Measurements from ENCODE around the gene EFTUD2.
A peak's percentile ranks its signal among the peaks of the same experiment; 100 is the strongest.
"Not testable (repeated sequence)": the region's sequence is repeated elsewhere in the genome, so short reads cannot be mapped to it uniquely, and the experiment has no call there.

EFTUD2 gene

DNA sequence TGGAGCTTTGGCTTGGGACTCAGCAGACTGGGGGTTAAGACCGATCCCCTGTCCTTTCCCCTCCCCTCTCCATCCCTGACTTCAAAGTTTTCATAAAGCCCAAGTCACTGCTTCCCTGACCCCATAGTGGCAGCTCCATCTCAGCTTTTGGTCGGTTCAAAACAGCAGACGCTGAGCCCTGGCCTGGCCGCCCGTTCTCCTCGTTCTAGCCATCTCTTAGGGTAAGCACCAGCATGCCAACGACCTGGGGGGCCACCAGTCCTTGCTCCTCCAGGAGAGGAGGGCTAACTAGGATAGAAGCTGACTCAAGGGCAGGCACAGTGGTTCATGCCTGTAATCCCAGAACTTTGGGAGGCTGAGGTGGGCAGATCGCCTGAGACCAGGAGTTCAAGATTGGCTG lies 53.0 kb downstream of the EFTUD2 start:
- no peak for DNase-seq

DNA sequence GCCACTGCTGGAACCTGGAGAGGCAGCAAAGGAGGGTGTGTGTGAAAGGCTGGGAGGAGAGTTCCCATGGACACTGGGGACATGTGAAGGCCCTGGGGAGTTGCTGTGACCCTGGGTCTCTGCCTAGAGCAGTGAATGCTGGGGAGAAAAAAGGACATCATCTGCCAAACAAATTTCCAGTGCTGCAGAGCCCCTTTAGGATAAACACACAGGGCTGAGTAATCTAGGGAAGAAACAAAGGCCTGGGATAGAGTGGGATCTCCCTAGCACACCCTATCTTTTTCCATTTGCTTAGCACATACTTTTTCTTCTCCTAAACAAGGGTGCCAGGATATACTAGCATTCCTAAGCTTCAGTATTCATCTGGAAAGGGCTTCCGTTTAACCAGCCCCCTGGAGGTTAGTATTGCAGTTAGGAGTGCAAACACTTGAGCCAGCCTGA lies 54.8 kb downstream of the EFTUD2 start:
- no peak for DNase-seq

DNA sequence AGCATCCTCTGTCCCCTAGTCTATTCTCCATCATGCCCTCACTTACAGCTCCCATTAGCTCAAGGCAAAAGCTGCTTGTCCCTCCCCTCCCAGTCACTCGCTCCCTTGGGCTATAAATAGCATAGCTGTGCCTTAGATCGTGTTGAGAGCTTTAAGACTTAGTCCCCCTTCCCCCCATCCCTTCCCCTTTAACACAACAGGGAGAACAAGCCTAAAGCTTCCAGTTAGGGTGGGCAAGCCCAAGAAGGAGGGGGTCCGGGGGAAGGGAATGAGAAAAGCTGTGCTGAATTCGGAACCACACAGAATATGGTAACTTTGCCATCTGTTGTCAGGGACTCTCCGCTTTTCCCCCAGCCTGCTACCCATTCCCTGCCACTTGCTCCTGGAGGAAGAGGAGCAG lies 56.5 kb downstream of the EFTUD2 start:
- DNase-seq: no peak

DNA sequence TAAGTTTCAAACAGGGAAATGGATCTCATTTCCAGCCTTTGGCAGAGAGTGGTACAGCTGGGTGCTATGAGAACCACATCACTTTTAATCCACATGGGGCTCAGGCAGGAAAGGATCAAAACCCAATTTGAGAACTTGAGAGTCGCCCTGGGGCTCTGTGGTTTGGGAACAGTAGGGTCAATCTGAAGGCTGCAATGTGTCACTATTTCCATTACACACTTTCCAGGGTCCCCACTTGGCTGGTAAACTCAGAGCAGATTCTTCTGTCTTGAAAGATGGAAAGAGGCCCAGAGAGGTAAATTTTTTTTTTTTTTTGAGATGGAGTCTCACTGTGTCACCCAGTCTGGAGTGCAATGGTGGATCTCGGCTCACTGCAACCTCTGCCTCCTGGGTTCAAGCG lies 58.3 kb downstream of the EFTUD2 start:
- no peak for DNase-seq

DNA sequence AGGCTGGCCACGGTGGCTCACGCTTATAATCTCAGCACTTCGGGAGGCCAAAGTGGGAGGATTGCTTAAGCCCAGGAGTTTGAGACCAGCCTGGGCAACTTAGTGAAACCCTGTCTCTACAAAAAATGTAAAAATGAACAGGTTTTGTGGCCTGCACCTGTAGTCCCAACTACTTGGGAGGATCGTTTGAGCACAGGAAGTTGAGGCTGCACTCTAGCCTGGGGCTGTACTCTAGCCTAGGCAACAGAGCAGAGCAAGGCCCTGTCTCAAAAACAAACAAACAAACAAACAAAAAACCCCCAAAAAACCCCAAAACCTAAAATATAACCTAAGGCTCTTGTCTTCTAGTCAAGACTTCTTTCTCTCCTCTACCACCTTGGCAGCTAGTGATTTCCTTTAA lies 59.0 kb downstream of the EFTUD2 start:
- DNase-seq: no peak

DNA sequence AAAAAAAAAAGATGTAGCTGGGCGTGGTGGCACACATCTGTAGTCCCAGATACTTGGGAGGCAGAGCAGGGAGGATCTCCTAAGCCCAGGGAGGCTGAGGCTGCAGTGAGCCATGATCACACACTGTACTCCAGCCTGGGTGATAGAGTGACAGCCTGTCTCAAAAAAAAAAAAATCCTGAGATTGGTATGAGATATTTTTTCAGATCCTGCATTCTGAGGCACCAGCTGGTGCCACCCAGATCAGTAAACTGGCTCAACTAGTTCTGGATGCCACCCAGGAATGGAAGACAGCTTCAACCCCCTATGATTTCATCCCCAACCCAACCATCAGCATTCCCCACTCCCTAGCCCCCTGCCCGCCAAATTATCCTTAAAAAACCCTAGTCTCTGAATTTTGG lies 62.0 kb downstream of the EFTUD2 start:
- DNase-seq: no peak

DNA sequence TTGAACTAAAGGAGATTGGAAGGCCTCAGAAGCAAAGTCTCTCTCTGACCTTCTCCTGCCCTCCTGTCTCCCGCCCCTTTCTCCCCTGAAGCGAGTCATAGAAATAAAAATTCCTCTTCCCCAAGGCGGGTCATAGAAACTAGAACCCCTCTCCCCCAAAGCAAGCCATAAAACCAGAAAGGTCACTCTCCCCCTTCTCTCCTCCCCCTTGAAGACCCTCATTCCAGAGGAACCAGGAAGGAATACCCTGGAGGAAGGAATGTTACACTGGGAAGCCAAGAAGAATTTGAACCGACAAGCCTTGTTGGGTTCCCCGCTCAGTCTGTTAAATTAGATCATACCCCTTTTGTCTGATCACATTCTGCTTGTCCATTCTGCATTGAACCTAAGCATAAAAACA lies 66.4 kb downstream of the EFTUD2 start:
- DNase-seq: no peak

DNA sequence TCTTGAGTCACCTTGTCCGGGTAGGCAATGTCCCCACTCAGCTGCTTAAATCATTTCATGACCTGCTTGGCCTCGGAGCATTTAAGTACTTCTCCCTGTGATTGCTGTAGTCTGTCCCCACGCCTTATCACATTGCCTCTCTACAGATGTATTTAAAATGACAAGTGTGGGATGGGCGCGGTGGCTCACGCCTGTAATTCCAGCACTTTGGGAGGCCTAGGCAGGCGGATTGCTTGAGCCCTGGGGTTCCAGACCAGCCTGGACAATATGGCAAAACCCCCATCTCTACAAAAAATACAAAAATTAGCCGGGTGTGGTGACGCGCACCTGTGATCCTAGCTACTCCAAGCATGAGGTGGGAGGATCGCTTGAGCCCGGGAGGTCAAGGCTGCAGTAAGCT lies 67.9 kb downstream of the EFTUD2 start:
- no peak for DNase-seq

DNA sequence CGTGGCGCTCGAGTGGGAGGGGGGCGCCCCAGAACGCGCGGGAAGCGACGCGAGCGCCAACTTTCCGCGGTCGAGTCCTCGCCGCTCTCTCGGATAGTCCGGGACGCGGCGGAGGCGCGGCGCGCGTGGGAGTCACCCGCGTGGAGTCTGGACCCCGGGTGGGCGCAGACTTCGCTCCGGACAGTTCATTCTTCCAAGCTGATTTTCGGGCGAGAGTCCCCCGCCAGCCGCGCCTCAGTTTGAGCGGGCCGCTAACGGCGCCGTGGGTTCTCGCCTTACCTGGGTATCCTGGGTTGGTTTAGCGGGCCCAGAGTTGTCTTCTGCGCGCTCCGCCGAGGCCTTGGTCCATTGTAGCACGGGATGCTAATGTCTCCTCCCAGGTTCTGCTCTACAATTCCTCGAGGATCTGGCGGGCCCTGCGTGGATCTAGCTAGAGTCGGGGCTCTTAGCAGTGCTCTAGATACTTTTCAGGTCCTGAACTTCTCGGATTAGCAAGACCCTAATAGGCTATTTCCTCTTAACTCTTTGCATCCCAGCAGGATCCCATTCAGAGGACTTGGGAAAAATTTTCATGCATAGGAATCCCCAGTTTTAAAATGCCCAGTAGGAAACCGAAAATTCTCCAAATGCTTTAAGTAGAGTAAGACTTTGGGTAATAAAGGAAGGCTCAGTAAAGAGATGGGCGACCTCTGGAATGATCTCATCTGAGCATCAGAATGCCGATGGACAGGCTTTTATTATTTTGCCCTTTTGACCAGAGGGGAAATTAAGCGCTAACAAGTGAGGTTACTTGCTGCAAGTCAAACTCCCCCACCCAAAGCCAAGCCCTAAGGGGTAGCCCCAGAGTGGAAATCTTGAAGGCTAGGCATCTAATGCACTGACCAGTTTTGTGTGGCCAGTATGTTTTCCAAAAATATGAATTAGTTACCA lies 68.6 kb downstream of the EFTUD2 start:
- DNase-seq: peak; percentile 74

DNA sequence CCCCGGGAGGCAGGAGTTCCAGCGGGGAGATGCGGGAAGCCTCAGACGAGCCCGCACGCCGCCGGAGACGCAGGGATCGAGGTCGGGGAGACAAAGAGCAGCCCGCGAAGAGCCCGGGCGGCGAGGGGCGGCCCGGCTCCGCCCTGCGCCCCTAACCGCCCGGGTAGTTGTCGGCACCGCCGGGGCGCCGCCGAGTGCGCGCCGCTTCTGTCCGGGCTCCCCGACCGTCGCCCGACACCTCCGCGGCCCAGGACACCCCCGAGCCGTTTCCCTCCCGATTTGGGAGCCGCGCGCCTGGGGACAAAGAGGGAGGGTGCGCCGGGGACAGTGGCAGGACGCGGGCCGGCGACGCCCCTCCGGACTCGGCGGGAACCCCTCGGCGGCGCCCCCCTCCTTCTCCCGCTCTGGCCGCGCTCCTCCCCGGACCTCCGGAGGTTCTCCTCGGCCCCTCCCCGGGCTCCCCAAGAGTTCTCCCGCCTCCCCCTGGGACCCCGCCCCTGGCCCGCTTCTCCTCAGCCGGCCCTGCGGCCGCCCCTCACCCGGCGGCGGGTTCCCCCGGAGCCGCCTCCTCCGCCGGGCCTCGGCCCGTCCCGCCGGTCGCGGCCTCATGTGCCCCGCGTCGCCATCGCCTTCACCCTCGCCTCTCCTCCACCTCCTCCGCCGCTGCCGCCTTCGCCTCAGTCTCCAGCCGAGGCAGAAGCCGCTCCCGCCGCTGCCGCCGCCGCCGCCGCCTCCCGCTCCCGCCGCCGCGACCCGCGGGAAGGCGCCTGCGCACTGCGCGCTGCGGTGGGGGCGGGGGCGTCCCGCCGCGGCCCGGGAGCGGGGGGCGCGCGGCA lies 69.5 kb downstream of the EFTUD2 start, which contains the start of gene GJC1:
Gene GJC1, minus strand, starts transcription at position 765 of the 836 bp plus-strand sequence. CDS start 24,470 bp downstream, outside the sequence.
- DNase-seq: no peak

DNA sequence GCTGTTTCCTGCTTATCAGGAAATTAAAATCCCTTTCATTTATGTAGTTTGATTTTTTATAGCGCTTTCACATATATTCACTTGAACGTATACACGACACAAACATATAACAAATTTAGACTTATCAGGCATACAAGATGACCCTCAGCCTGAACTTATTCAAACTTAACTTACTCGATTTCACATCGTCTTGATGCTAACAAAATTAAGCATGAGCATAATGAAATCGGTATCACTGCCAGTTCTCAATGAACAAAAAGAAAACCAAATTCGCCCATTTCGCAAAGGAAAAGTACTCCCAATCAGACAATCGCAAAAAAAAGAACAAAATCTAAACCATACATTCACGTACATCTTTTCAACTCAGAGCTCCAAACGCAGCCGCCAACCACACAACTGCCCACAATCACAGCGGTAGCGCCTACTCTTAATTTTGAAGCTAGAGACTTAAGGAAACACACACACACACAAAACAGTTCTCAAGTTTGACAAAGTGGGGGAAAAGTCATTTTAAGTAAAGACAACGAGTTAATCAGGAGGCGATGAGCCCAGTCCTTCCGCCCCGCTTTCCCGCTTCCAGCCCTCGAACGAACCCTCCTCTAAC lies 70.2 kb downstream of the EFTUD2 start:
- peak; percentile 81 for DNase-seq

DNA sequence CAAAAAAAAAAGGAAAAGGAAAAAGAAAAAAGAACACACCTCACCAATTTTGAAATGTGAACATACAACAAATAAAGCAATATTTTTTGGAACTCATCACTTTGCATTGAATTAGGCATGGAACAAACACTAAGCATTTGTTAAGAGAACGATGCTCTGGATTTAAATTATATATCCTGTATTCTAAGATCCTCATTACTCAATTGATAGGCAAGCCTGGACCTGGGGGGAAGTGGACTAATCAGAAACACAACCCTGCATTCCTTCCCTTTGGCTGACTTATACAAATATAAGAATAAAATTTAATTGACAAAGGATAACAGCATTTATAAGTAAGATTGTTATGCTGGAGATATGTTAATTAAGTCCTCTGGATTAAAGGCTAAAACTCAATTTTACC lies 71.4 kb downstream of the EFTUD2 start:
- no peak for DNase-seq

DNA sequence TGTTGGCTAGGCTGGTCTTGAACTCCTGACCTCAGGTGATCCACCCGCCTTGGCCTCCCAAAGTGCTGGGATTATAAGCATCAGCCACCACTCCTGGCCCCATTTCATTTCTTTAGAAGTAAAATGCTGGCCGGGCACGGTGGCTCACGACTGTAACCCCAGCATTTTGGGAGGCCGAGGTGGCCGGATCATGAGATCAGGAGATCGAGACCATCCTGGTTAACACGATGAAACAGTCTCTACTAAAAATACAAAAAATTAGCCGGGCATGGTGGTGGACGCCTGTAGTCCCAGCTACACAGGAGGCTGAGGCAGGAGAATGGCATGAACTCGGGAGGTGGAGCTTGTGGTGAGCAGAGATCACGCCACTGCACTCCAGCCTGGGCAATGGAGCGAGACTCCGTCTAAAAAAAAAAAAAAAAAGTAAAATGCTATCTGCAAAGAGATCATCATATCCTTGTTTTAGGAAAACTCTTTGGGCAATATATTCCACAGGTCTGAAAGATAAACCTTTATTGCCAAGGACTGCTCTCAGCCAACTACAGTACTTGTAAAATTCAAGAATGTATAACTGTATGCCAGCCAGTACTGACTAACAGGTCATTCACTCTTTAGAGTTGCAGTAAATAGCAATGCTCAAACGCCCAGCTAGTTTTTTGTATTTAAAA lies 73.0 kb downstream of the EFTUD2 start:
- no peak for DNase-seq

DNA sequence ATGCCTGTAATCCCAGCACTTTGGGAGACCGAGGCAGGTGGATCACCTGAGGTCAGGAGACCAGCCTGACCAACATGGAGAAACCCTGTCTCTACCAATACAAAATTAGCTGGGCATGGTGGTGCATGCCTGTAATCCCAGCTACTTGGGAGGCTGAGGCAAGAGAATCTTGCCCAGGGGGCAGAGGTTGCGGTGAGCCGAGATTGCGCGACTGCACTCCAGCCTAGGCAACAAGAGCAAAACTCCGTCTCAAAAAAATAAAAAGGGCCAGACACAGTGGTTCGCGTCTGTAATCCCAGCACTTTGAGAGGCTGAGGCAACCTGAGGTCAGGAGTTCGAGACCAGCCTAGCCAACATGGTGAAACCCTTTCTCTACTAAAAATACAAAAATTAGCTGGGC lies 74.0 kb downstream of the EFTUD2 start:
- not testable (repeated sequence) for DNase-seq

DNA sequence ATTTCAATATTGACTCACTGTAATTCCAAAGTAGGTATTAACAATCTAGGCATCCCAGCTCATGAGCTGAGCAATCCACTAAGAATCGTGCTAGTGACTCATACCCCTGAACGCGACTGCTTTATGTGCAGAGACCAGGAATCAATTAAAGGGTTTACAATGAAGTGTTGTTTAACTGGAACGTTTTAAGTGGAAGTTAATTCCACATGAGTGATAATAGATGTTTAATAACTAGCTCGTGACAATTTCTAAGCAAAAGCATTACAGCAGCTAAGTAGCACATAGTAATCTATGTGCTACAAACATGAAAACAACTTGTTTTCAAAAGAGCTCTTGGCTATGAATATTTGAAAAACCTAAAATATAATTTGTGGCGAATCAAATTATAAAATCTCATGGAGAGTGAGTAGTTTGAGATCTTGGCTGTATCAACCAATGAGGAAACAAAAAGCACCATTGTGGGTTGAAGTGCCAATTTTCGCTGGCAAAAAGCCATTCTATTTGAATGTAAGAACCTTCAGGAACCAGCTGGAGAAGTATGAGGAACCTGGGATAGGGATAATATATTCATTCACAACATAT lies 78.5 kb downstream of the EFTUD2 start:
- no peak for DNase-seq

DNA sequence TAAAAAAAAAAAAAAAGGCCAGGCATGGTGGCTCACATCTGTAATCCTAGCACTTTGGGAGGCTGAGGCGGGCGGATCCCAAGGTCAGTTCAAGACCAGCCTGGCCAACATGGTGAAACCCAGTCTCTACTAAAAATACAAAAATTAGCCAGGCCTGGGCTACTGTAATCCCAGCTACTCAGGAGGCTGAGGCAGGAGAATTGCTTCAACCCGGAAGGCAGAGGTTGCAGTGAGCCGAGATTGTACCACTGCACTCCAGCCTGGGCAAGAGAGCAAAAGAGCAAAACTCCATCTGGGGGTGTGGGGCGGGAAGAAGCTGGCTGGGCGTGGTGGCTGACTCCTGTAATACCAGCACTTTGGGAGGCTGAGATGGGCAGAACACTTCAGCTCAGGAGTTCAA lies 80.7 kb downstream of the EFTUD2 start:
- not testable (repeated sequence) for DNase-seq

DNA sequence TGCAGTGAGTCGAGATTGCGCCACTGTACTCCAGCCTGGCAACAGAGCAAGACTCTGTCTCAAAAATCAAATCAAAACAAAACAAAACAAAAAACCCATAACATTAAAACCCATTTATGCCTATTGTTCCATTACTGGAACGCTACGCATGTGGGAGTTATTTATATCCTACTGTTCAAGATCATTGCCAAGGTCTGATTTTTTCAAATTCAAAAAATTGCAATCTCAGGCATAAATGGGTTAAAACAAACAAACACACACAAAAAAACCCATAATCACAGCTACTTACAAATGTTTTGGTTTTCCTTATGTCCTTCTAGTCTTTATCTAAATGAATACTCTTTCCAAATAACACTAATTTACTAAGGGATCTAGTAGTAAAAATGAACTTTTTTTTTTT lies 87.0 kb downstream of the EFTUD2 start:
- DNase-seq: no peak

DNA sequence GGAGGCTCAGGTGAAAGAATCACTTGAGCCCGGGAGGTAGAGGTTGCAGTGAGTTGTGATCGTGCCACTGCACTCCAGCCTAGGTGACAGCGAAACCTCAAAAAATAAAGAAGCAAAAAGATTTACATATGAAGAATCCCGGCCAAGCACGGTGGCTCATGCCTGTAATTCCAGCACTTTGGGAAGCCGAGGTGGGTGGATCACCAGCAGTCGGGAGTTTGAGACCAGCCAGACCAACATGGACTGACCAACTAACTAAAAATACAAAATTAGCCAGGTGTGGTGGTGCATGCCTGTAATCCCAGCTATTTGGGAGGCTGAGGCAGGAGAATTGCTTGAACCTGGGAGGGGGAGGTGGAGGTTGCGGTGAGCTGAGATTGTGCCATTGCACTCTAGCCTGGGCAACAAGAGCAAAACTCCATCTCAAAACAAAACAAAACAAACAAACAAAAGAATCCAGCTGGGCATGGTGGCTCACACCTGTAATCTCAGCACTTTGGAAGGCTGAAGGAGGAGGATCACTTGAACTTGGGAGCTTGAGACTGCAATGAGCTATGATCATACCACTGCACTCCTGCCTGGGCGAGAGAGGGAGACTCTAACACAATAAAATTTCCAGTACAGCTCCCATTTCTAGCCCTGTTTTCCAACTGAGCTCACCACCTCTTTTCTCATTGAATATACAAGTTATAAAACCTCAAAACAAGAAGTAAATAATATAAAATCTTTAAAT lies 90.4 kb downstream of the EFTUD2 start:
- DNase-seq: not testable (repeated sequence)

DNA sequence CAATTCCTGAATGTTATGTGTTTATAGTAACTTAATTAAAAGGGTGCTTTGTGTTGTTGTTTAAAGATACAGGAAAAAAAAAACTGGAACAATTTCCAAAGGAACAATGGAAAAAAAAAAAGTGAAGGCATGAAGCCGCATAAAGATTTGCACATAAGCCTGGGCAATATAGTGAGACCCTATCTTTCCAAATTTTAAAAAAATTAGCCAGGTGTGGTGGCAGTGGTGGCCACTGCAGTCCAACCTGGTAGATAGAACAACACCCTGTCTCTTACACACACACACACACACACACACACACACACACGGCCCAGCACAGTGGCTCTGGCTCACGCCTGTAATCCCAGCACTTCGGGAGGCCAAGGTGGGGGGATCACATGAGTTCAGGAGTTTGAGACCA lies 91.1 kb downstream of the EFTUD2 start:
- no peak for DNase-seq

DNA sequence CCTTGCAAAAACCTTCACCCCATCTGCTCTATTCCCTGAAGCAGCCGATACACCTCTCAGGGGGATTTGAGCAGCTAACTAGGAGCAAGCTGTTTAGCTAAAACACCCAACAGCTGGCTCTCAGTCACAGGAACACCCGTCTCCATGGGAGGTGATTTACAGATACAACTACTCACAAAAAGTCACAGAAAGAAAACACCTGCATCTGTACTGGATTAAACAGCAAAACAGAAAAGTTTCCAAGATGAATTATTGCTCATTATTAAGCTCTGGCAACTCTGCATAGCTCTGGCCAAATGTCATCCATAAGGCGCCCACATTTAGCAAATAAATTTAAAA lies 91.5 kb downstream of the EFTUD2 start:
- DNase-seq: no peak

DNA sequence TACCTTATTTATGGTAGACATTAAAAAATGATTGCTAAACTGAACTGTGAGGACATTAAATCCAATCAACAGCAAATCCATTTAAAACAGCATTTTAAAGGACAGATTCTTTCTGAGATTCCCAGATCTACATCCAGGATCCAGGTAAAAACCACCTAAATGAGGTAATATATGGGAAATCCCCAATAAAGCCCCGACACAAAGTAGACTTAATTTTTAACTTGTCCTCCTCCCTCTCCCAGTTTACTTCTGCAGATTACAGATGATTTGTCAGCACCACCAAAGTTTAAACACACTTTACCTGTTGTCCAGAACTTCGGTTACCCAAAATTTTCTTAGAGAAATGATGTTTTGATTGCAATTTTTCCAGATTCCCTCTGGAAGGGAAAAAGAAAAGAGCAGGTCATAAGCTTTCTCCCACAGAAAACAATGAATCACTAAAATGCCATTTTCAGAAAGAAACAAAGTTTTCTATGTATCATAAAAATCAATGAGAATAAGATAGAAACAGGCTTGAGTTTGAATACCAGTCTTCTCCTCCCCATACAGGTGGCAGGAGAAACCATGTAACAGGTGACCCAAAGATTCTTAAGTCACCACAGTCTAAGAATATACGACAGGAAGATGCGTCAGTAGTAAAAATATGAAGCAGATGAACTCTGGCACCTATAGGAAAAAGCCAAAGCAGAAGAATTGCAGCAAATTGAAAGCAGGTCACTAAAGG lies 92.0 kb downstream of the EFTUD2 start:
- DNase-seq: no peak
